Measurements from ENCODE around the gene COL27A1.

The COL27A1 gene

DNA sequence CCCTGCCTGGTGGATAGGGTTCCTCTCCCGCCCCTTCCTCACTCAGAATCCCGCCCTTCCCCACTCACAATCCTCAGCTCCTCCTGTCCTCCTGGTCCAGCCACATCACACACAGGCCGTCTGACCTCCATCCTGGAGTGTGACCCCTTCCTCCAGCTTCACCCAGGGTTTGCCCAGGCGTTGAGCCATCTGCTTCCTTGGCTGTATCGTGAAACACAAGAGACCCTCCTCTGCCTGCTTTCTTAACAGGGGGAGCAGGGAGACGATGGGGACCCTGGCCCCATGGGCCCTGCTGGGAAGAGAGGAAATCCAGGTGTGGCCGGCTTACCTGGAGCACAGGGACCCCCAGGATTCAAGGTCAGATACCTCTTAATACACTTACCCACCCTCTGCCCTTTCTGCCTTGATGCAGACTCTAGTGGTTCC lies 135.2 kb downstream of the COL27A1 start:
- no peak for TF ChIP-seq EZH2 (IDR thresholded peaks at IDR 0.05; ENCODE audit: borderline replicate concordance, low read depth, low read length, severe bottlenecking)
- TF ChIP-seq, protein P1, sequence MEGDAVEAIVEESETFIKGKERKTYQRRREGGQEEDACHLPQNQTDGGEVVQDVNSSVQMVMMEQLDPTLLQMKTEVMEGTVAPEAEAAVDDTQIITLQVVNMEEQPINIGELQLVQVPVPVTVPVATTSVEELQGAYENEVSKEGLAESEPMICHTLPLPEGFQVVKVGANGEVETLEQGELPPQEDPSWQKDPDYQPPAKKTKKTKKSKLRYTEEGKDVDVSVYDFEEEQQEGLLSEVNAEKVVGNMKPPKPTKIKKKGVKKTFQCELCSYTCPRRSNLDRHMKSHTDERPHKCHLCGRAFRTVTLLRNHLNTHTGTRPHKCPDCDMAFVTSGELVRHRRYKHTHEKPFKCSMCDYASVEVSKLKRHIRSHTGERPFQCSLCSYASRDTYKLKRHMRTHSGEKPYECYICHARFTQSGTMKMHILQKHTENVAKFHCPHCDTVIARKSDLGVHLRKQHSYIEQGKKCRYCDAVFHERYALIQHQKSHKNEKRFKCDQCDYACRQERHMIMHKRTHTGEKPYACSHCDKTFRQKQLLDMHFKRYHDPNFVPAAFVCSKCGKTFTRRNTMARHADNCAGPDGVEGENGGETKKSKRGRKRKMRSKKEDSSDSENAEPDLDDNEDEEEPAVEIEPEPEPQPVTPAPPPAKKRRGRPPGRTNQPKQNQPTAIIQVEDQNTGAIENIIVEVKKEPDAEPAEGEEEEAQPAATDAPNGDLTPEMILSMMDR (IDR thresholded peaks at IDR 0.05; ENCODE audit: borderline replicate concordance, extremely low read depth, low read length, poor library complexity, severe bottlenecking) = no peak
- Histone ChIP-seq H2AFZ (ENCODE audit: low read depth, low read length) (no peak overlapping the region), H3K9ac (ENCODE audit: low read depth, low read length) (no peak overlapping the region), H3K79me2 (ENCODE audit: insufficient read depth, low read length) (no peaks in the 10 kb centered on the region), H3K27ac (ENCODE audit: low read length) (no peak overlapping the region), H4K20me1 (ENCODE audit: insufficient read depth, low read length) (no peaks in the 10 kb centered on the region), H3K4me2 (ENCODE audit: insufficient read depth, low read length) (no peak overlapping the region), H3K9me3 (ENCODE audit: insufficient read depth, low read length, severe bottlenecking) (peaks cover 6% of the 10 kb centered on the region), H3K36me3 (ENCODE audit: insufficient read depth, low read length) (no peaks in the 10 kb centered on the region), H3K4me1 (ENCODE audit: insufficient read depth, low read length) (no peaks in the 10 kb centered on the region), H3K4me3 (ENCODE audit: low read depth in 1 of 2, low read length in 2 of 2) (no peak overlapping the region), H3K27me3 (ENCODE audit: insufficient read depth, low read length, poor library complexity) (no peaks in the 10 kb centered on the region)
- DNase-seq (no peak), ATAC-seq (ENCODE audit: insufficient read depth, low read depth) (peak; percentile 37; the same call in 2 of the 3 replicates)

DNA sequence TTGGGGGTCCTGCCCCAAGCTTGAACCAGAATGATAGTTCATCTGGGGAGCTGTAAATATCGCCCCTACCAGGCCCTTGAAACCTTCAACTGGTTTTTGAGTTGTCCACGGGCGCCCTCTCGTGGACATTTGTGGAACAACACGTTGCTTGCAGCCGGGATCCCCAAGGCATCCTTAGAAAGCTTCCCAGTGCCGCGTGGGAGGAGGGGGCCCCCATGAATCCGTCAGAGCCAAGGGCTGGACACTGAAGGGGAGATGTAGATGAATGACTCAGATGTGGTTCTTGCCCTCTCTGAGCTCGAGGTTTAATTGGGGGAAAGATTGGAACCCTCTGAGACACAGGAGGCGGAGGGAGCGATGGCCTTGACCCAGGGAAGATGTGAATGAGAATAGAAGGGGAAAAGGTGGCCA lies 135.7 kb downstream of the COL27A1 start:
- Histone ChIP-seq H2AFZ (ENCODE audit: low read depth, low read length) (no peak overlapping the region), H3K27me3 (ENCODE audit: insufficient read depth, low read length, poor library complexity) (no peaks in the 10 kb centered on the region), H3K4me1 (ENCODE audit: insufficient read depth, low read length) (no peaks in the 10 kb centered on the region), H4K20me1 (ENCODE audit: insufficient read depth, low read length) (no peaks in the 10 kb centered on the region), H3K9me3 (ENCODE audit: insufficient read depth, low read length, severe bottlenecking) (peaks cover 6% of the 10 kb centered on the region), H3K4me2 (ENCODE audit: insufficient read depth, low read length) (no peak overlapping the region), H3K79me2 (ENCODE audit: insufficient read depth, low read length) (no peaks in the 10 kb centered on the region), H3K36me3 (ENCODE audit: insufficient read depth, low read length) (no peaks in the 10 kb centered on the region), H3K4me3 (ENCODE audit: low read depth in 1 of 2, low read length in 2 of 2) (no peak overlapping the region), H3K9ac (ENCODE audit: low read depth, low read length) (no peak overlapping the region), H3K27ac (ENCODE audit: low read length) (no peak overlapping the region)
- peak; percentile 64 for DNase-seq
- ATAC-seq (ENCODE audit: insufficient read depth, low read depth) = peak; percentile 79
- no peak for TF ChIP-seq EZH2 (IDR thresholded peaks at IDR 0.05; ENCODE audit: borderline replicate concordance, low read depth, low read length, severe bottlenecking)
- TF ChIP-seq, protein P1 (IDR thresholded peaks at IDR 0.05; ENCODE audit: borderline replicate concordance, extremely low read depth, low read length, poor library complexity, severe bottlenecking) = peak; percentile 87

DNA sequence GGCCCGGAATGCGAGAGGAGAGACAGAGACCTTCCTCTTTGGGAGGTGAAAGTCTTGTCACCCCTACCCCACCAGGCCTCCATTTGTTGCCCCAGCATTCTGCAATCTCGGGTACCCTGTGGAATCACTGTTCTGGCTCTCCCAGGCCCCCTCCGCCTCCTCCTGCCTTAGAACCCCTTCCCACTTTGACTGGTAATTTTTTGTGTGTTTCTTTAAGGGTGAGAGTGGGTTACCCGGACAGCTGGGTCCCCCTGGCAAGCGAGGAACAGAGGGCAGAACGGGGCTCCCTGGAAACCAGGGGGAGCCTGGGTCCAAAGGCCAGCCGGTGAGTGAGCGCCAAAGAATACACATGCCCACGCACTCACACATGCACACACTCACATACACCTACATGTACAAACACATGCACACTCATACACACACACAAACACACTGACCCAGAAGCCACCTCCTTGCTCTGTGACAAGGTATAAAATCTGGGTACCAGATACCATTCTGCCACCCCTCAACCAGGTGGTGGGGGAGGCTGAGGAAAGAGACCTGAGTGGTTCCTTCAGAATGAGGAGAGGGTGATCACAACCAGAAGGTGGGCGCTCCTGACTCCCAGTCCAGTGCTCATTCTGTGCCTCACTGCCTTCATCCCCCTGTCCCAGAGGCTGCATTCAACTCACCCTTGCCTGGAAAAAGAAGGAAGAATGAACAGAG lies 136.7 kb downstream of the COL27A1 start:
- Histone ChIP-seq H3K79me2 (ENCODE audit: insufficient read depth, low read length) (no peaks in the 10 kb centered on the region), H3K27ac (ENCODE audit: low read length) (no peak overlapping the region), H3K9ac (ENCODE audit: low read depth, low read length) (no peak overlapping the region), H4K20me1 (ENCODE audit: insufficient read depth, low read length) (no peaks in the 10 kb centered on the region), H3K4me1 (ENCODE audit: insufficient read depth, low read length) (no peaks in the 10 kb centered on the region), H3K4me2 (ENCODE audit: insufficient read depth, low read length) (no peak overlapping the region), H2AFZ (ENCODE audit: low read depth, low read length) (no peak overlapping the region), H3K36me3 (ENCODE audit: insufficient read depth, low read length) (no peaks in the 10 kb centered on the region), H3K4me3 (ENCODE audit: low read depth in 1 of 2, low read length in 2 of 2) (no peak overlapping the region), H3K9me3 (ENCODE audit: insufficient read depth, low read length, severe bottlenecking) (peaks cover 6% of the 10 kb centered on the region), H3K27me3 (ENCODE audit: insufficient read depth, low read length, poor library complexity) (no peaks in the 10 kb centered on the region)
- ATAC-seq (ENCODE audit: insufficient read depth, low read depth) (no peak), DNase-seq (no peak)
- TF ChIP-seq, protein P1 (IDR thresholded peaks at IDR 0.05; ENCODE audit: borderline replicate concordance, extremely low read depth, low read length, poor library complexity, severe bottlenecking) = no peak
- TF ChIP-seq EZH2 (IDR thresholded peaks at IDR 0.05; ENCODE audit: borderline replicate concordance, low read depth, low read length, severe bottlenecking) = no peak
